KMS-11 (cell line): Measurements from ENCODE around the gene PRKG1.

Experiments
- H2AFZ ChIP-seq: fragments of 200-600 bp; sonication (generic); 2 replicates; pipeline ENCODE4 v1.6.1; 2016; ENCODE audit warnings: antibody characterized with exemption, mixed run types, low read depth
- H3K27ac ChIP-seq: fragments of 200-600 bp; sonication (generic); 2 replicates; pipeline ENCODE4 v1.6.1; 2016; ENCODE audit warnings: mild to moderate bottlenecking, mixed run types
- H3K27me3 ChIP-seq: fragments of 200-600 bp; sonication (generic); 2 replicates; pipeline ENCODE4 v1.6.1; 2017; ENCODE audit warnings: mild to moderate bottlenecking, low read depth, mixed run types, moderate library complexity; ENCODE audit not compliant: insufficient read depth
- H3K36me3 ChIP-seq: fragments of 200-600 bp; sonication (generic); 2 replicates; pipeline ENCODE4 v1.6.1; 2017; ENCODE audit warnings: mild to moderate bottlenecking, mixed run types; ENCODE audit not compliant: insufficient read depth
- H3K4me1 ChIP-seq: fragments of 200-600 bp; sonication (generic); 2 replicates; pipeline ENCODE4 v1.6.1; 2016; ENCODE audit warnings: mild to moderate bottlenecking, low read depth, mixed run types; ENCODE audit not compliant: poor library complexity, severe bottlenecking
- H3K4me2 ChIP-seq: fragments of 200-600 bp; sonication (generic); 2 replicates; pipeline ENCODE4 v1.7.0; 2016; ENCODE audit warnings: mild to moderate bottlenecking, mixed run types
- H3K4me3 ChIP-seq: fragments of 200-600 bp; sonication (generic); IDR thresholded peaks from 2 replicates; pipeline ENCODE4 v1.6.1; 2017; ENCODE audit warnings: low read depth, low read length, mixed read lengths; ENCODE audit not compliant: insufficient read depth
- H3K79me2 ChIP-seq: fragments of 200-600 bp; sonication (generic); 2 replicates; pipeline ENCODE4 v1.6.1; 2016; ENCODE audit warnings: low read depth, mixed run types; ENCODE audit not compliant: insufficient read depth
- H3K9ac ChIP-seq: fragments of 200-600 bp; sonication (generic); 2 replicates; pipeline ENCODE4 v1.6.1; 2016; ENCODE audit warnings: mild to moderate bottlenecking, mixed run types
- H4K20me1 ChIP-seq: fragments of 200-600 bp; sonication (generic); 2 replicates; pipeline ENCODE4 v1.6.1; 2016; ENCODE audit warnings: mild to moderate bottlenecking, mixed run types; ENCODE audit not compliant: insufficient read depth
- TF ChIP-seq, protein P1 (sequence below): fragments of 200-600 bp; sonication (generic); conservative IDR thresholded peaks from 2 replicates; pipeline ENCODE4 v1.6.1; 2017; ENCODE audit warnings: low read depth, mild to moderate bottlenecking, antibody characterized with exemption, low read length, moderate library complexity, mixed read lengths

The PRKG1 gene

DNA sequence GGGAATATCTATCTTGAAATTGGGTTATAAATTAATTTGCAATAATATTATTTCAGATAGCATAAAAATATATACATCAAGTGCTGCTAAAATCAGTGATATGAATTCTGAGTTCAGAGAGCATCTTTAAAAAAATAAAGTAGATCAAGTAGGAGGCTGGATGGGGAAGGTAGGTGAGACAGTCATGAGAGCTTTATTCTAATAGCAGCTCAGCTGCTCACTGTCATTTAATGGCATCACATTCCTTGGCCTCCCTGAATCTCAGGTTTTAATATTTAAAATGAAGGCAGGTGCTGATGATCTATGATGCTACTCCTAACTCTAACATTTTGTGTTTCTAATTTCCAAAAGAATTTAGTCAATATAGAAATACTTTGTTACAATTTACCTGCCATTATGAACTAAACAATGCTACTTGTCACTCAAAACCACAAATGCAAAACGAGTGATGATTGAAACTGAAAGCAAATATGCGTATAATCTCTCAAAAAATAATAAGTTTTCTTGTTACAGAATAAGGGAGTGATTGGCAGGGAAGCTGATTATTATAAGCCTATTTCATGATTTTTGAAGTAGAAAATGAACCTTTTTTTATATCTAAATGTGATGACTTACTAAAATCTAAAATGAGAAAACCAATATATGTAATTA is 772.7 kb downstream of the PRKG1 start:
- Histone ChIP-seq H3K4me1 (peaks cover 6% of the 10 kb centered on the region), H3K79me2 (no peaks in the 10 kb centered on the region), H3K27me3 (no peaks in the 10 kb centered on the region), H3K9ac (no peak overlapping the region), H2AFZ (no peak overlapping the region), H3K36me3 (no peaks in the 10 kb centered on the region), H3K27ac (no peak overlapping the region), H3K4me3 (no peak overlapping the region), H4K20me1 (no peaks in the 10 kb centered on the region), H3K4me2 (no peak overlapping the region)
- TF ChIP-seq, protein P1, sequence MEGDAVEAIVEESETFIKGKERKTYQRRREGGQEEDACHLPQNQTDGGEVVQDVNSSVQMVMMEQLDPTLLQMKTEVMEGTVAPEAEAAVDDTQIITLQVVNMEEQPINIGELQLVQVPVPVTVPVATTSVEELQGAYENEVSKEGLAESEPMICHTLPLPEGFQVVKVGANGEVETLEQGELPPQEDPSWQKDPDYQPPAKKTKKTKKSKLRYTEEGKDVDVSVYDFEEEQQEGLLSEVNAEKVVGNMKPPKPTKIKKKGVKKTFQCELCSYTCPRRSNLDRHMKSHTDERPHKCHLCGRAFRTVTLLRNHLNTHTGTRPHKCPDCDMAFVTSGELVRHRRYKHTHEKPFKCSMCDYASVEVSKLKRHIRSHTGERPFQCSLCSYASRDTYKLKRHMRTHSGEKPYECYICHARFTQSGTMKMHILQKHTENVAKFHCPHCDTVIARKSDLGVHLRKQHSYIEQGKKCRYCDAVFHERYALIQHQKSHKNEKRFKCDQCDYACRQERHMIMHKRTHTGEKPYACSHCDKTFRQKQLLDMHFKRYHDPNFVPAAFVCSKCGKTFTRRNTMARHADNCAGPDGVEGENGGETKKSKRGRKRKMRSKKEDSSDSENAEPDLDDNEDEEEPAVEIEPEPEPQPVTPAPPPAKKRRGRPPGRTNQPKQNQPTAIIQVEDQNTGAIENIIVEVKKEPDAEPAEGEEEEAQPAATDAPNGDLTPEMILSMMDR = no peak

DNA sequence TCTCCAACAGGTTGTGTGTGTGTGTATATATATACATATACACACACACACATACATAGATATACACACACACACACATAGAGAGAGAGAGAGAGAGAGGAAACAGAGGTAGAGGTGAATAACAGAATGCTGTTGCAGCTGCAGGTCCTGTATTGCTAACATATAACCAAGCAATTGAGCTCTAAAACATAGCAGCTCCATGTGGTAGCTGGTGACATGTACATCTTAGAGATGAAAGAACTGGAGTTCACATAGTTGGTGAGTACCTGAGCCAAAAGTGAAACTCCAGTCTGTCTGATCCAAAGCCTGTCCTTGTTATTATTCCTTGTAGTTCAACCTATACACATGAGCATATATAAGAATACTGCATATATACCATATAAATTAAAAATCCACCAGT is 778.0 kb downstream of the PRKG1 start:
- H3K4me1 ChIP-seq = no peaks in the 10 kb centered on the region
- TF ChIP-seq, protein P1 = no peak
- no peaks in the 10 kb centered on the region for H3K27me3 ChIP-seq
- no peaks in the 10 kb centered on the region for H3K79me2 ChIP-seq
- H3K36me3 ChIP-seq = no peaks in the 10 kb centered on the region
- H4K20me1 ChIP-seq = no peaks in the 10 kb centered on the region
- no peak overlapping the region for H3K4me2 ChIP-seq
- H3K4me3 ChIP-seq = no peak overlapping the region
- H2AFZ ChIP-seq = no peak overlapping the region
- H3K27ac ChIP-seq = no peak overlapping the region
- no peak overlapping the region for H3K9ac ChIP-seq

DNA sequence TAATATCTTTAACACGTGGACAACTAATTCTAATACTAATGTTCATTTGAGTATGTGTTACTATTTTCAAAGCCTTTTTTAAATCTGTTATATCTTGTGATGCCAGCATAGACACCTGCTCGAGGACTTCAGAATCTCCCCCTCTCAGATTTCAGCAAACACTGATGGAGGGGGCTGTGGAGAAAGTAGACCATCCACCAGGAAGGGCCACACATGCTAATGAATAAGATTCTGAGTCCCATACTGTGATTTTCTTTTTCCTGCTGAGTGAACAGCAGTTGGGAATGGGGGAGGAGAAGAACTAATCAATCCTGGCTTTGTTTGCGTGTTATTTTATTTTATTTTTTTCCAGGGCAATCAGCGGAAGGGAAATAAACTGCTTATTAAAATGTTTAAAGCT is 783.0 kb downstream of the PRKG1 start:
- TF ChIP-seq, protein P1 = no peak
- Histone ChIP-seq H2AFZ (no peak overlapping the region), H3K4me2 (no peak overlapping the region), H3K79me2 (no peaks in the 10 kb centered on the region), H3K4me1 (peaks cover 17% of the 10 kb centered on the region), H3K27me3 (no peaks in the 10 kb centered on the region), H3K27ac (no peak overlapping the region), H3K4me3 (no peak overlapping the region), H3K9ac (no peak overlapping the region), H3K36me3 (no peaks in the 10 kb centered on the region), H4K20me1 (no peaks in the 10 kb centered on the region)

DNA sequence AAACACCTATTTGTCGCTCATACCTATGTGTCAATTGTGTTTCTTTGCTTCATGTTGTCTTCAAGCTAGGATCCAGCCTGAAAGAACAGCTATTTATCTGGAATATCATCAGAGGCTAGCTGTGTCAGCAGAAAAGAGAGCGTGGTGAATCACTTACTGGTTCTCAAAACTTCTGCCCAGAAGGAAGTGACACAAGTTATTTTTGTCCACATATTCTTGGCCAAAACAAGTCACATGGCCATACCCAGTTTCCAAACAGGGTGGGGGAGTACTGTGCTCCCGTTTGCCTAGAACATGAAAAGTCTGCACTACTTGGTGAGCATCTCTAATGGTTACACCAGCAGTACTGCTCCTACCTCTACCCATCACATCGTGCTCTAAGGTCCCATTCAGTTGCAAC is 786.0 kb downstream of the PRKG1 start:
- Histone ChIP-seq H2AFZ (peak overlapping the region; percentile 53; the same call in 1 of the 2 replicates), H3K36me3 (no peaks in the 10 kb centered on the region), H3K4me2 (peak overlapping the region; percentile 21; the same call in 1 of the 2 replicates), H4K20me1 (no peaks in the 10 kb centered on the region), H3K9ac (no peak overlapping the region), H3K4me1 (peaks cover 17% of the 10 kb centered on the region), H3K4me3 (no peak overlapping the region), H3K27me3 (no peaks in the 10 kb centered on the region), H3K79me2 (no peaks in the 10 kb centered on the region), H3K27ac (no peak overlapping the region)
- TF ChIP-seq, protein P1 = no peak
